ENCODE data around the gene CDK14. TPM values are rescaled to one million over a fixed set of nuclear protein-coding genes. Genes with fewer than 3 reads are reported as not detected.

Gene CDK14
- total RNA-seq, 4 donors from 2014 or later = 0.38 to 3.6 (median 1.3) TPM

DNA sequence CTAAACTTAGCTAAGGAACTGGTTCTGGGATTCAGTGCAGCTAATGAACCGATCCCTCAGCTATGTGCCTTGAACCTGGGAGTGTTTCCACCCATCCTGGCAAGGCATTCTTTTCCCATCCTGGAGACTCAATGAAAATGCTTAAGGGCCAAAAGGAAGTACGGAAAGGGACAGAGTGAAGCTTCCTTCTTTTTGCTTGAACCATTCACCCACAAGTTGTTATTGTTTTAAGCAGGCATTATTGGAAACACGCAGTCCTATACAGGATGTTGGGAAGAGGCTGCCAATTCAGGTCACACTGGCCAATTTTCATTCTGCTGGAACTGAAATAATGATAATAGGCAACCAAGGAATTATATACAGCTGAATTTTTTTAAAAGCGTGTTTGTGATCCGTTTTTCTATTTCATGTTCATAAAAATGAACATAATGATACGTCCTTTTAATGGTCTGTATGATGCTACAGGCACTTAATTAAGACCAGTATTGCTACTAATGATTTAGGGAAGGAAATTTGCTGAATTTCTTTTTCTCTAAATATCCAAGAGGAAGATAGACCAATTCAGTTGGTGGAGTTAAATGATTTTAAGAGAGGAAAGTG, 610.3 kb downstream of the CDK14 start:
- no peaks in the 10 kb centered on the region for H3K9me3 ChIP-seq
- no peak for DNase-seq
- 72 to 77% methylated on average over 6 of the region's 6 CpGs for WGBS, 2 donors
- no peak for TF ChIP-seq POLR2A (IDR thresholded peaks at IDR 0.05)
- TF ChIP-seq, protein P1, sequence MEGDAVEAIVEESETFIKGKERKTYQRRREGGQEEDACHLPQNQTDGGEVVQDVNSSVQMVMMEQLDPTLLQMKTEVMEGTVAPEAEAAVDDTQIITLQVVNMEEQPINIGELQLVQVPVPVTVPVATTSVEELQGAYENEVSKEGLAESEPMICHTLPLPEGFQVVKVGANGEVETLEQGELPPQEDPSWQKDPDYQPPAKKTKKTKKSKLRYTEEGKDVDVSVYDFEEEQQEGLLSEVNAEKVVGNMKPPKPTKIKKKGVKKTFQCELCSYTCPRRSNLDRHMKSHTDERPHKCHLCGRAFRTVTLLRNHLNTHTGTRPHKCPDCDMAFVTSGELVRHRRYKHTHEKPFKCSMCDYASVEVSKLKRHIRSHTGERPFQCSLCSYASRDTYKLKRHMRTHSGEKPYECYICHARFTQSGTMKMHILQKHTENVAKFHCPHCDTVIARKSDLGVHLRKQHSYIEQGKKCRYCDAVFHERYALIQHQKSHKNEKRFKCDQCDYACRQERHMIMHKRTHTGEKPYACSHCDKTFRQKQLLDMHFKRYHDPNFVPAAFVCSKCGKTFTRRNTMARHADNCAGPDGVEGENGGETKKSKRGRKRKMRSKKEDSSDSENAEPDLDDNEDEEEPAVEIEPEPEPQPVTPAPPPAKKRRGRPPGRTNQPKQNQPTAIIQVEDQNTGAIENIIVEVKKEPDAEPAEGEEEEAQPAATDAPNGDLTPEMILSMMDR (IDR thresholded peaks at IDR 0.05) = no peak
- intact Hi-C loops (cut with DNase I) = no loop called here
- H3K4me1 ChIP-seq = no peaks in the 10 kb centered on the region
- H3K4me3 ChIP-seq = no peak overlapping the region
- H3K36me3 ChIP-seq = no peaks in the 10 kb centered on the region
- no peak overlapping the region for H3K27ac ChIP-seq
- no peaks in the 10 kb centered on the region for H3K27me3 ChIP-seq

DNA sequence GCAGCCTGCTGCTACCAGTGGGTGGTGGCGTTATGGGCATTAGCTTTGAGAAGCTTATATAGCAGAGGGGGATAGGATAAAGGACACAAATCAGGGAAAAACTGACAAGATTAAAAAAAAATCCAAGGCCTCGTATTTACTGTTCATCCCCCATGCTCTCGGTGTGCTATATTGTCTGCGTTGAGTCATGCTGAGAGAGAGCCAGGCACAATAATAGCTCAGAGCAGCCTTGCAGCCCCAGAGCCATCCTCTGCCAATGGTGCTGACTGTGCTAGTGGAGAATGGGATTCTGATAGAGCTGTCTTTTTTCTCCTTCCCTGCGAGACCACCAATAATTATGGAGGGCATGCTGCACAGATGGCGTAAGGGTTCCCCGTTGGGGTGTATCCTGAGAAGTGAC, 616.5 kb downstream of the CDK14 start:
- intact Hi-C loops (cut with DNase I) = no loop called here
- WGBS, 2 donors = 86 to 93% methylated on average over 7 of the region's 7 CpGs

DNA sequence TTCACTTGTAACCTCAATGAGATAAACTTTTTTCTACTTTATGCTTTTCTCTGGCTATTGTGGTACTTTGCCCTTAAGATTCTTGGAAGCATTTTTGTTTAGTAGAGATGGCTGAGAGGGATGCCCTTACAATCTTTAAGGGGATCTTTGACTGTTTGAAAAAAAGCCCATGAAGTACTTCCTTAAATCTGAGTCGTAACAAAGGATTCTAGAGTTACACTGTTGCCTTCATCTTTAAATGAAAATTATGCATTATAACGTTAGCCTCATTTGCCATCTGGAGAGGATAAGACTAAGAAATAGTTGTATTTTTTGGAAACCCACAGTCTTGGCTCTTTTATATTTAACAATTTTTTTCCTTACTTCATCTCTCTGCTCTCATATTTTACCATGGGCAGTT, 630.3 kb downstream of the CDK14 start:
- WGBS, 2 donors = 61 to 66% methylated on average over 2 of the region's 2 CpGs
- TF ChIP-seq POLR2A (IDR thresholded peaks at IDR 0.05) = no peak
- TF ChIP-seq, protein P1 (IDR thresholded peaks at IDR 0.05) = no peak
- H3K4me3 ChIP-seq = no peak overlapping the region
- intact Hi-C loops (cut with DNase I) = no loop called here
- DNase-seq = no peak
- no peaks in the 10 kb centered on the region for H3K4me1 ChIP-seq
- H3K27ac ChIP-seq = no peak overlapping the region
- H3K27me3 ChIP-seq = no peaks in the 10 kb centered on the region
- H3K36me3 ChIP-seq = no peaks in the 10 kb centered on the region
- no peaks in the 10 kb centered on the region for H3K9me3 ChIP-seq

More for the DNA sequence above, 616.5 kb downstream of the CDK14 start:
- Histone ChIP-seq H3K4me1 (no peaks in the 10 kb centered on the region), H3K27me3 (no peaks in the 10 kb centered on the region), H3K4me3 (no peak overlapping the region), H3K27ac (no peak overlapping the region), H3K9me3 (no peaks in the 10 kb centered on the region), H3K36me3 (no peaks in the 10 kb centered on the region)
- DNase-seq = no peak
- TF ChIP-seq, protein P1 (IDR thresholded peaks at IDR 0.05) = no peak
- no peak for TF ChIP-seq POLR2A (IDR thresholded peaks at IDR 0.05)

DNA sequence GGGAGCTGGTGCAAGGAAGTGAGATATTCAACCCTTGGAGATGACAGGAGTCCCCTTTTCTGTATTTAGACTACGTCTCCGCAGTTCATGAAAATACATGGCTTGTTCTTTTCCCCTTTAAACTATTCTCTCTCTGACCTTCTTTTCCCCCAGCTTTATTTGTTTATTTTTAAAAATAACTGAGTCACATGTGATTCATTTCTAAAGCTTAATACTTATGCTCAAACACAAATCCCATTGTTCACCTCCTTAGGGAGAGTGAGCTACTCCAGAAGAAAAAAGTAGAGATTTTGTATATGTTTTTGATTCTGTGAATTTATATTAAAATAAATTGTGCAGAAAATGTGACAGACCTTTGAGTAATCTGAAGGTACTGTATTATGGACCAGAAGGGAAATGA, 632.2 kb downstream of the CDK14 start:
- TF ChIP-seq POLR2A (IDR thresholded peaks at IDR 0.05) = no peak
- no peaks in the 10 kb centered on the region for H3K36me3 ChIP-seq
- intact Hi-C loops (cut with DNase I) = no loop called here
- WGBS, 2 donors = 72 to 80% methylated on average over 2 of the region's 2 CpGs
- no peaks in the 10 kb centered on the region for H3K27me3 ChIP-seq
- DNase-seq = no peak
- H3K9me3 ChIP-seq = no peaks in the 10 kb centered on the region
- no peaks in the 10 kb centered on the region for H3K4me1 ChIP-seq
- H3K4me3 ChIP-seq = no peak overlapping the region
- H3K27ac ChIP-seq = no peak overlapping the region

- H3K36me3 ChIP-seq = no peaks in the 10 kb centered on the region
- H3K27ac ChIP-seq = no peak overlapping the region
- H3K9me3 ChIP-seq = no peaks in the 10 kb centered on the region
- TF ChIP-seq, protein P1 (IDR thresholded peaks at IDR 0.05) = no peak
- TF ChIP-seq POLR2A (IDR thresholded peaks at IDR 0.05) = no peak
- H3K27me3 ChIP-seq = peaks cover 0 to 3% (median 0%) of the 10 kb centered on the region in 4 donors
- 57 to 100% methylated on average over 2 of the region's 2 CpGs for WGBS, 2 donors
- DNase-seq = no peak
- intact Hi-C loops (cut with DNase I) = no loop called here
- H3K4me1 ChIP-seq = no peaks in the 10 kb centered on the region
- no peak overlapping the region for H3K4me3 ChIP-seq
These were observed 632.9 kb downstream of the CDK14 start for GRCh38 chr7:91228927-91229558.

Data from esophagus squamous epithelium (tissue), 5 donors.